ENCODE data around the gene FBLN1. TPM values are rescaled to one million over a fixed set of nuclear protein-coding genes. Genes with fewer than 3 reads are reported as not detected.

FBLN1 gene
- total and polyA plus RNA-seq, 2 of the 8 experiments (the other 6 are each of a cell fraction or from before 2014, with no cell fraction given), result 159 to 168 TPM

DNA sequence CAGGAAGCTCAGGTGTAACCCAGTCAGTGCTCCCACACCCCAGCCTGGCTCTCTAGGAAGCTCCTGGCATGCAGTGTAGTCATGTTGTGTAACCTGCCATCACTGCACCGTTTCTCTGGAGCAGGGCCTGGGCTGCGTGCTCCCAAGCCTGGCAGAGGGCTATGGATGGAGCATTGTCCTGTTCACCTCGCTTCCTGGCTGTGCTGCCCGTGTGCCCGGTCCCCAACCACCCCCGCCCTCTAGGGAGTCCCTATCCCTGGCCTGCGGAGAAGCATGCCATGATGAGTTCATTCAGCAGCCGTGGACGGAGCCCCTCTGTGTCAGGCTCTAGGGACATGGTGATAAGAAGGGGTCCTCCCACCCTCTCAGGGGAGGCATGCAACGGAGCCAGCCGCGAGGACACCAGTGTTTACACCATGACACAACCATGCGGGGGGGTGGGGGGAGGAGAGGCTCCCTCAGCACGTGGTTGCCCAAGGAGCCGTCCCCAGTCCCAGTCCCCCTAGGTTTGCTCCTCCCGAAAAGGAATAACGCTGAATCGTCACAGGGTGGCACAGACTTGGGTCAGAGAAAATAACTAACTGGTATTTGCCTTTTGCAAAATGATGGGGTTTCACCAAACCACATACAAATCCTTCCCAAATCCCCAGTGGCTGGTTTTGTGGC lies 73.1 kb downstream of the FBLN1 start:
- Histone ChIP-seq H3K9me3 (ENCODE audit: insufficient read depth in 2 of 2, low read depth in 1 of 2, low read length in 1 of 2) (peaks cover 0 to 2% of the 10 kb centered on the region in 2 experiments; a peak in 2 of 4 replicates), H2AFZ (ENCODE audit: low read length) (no peak overlapping the region), H4K20me1 (replicated peaks in 1 of 2; ENCODE audit: control insufficient read depth in 1 of 2, insufficient read depth in 2 of 2, low read length in 2 of 2) (peaks cover 0 to 1% of the 10 kb centered on the region in 2 experiments), H3K23ac (ENCODE audit: insufficient read length) (no peak overlapping the region), H4K91ac (replicated peaks; ENCODE audit: insufficient read length, low read length) (no peak overlapping the region), H3K79me1 (ENCODE audit: low read depth, low read length) (no peaks in the 10 kb centered on the region), H4K8ac (ENCODE audit: extremely low read depth, insufficient read depth, low read length) (no peak overlapping the region), H2BK120ac (replicated peaks; ENCODE audit: low read depth, low read length) (no peak overlapping the region), H3K23me2 (ENCODE audit: low read depth, low read length) (no peaks in the 10 kb centered on the region), H4K5ac (ENCODE audit: insufficient read length, low read depth, low read length) (no peak overlapping the region), H3K27me3 (replicated peaks in 1 of 4; ENCODE audit: control insufficient read depth in 3 of 4, extremely low read depth in 1 of 4, insufficient read depth in 3 of 4, low read length in 3 of 4) (no peaks in the 10 kb centered on the region), H3K36me3 (ENCODE audit: control insufficient read depth in 2 of 4, insufficient read depth in 4 of 4, low read length in 3 of 4) (0 out of 8 replicates have a peak, but pooled peaks cover 0 to 3% (median 0%) of the 10 kb centered on the region in 4 experiments), H3K4me3 (ENCODE audit: extremely low read depth in 1 of 4, insufficient read depth in 2 of 4, low read depth in 3 of 4, low read length in 4 of 4) (no peak overlapping the region), H2BK20ac (ENCODE audit: low read length) (no peak overlapping the region), H3K4me1 (replicated peaks in 1 of 4; ENCODE audit: control insufficient read depth in 3 of 4, insufficient read depth in 4 of 4, low read length in 3 of 4) (no peaks in the 10 kb centered on the region), H3K27ac (ENCODE audit: low read depth, low read length) (no peak overlapping the region), H2BK5ac (ENCODE audit: low read depth, low read length) (no peak overlapping the region), H3K4me2 (ENCODE audit: insufficient read depth in 1 of 2, low read depth in 2 of 2, low read length in 2 of 2) (no peak overlapping the region), H2BK15ac (ENCODE audit: low read length) (no peak overlapping the region), H3K79me2 (ENCODE audit: control insufficient read depth in 1 of 2, insufficient read depth in 2 of 2, low read length in 2 of 2) (no peaks in the 10 kb centered on the region), H3K9ac (replicated peaks in 1 of 4; ENCODE audit: extremely low read depth in 1 of 4, low read depth in 3 of 4, low read length in 3 of 4) (no peak overlapping the region), H2BK12ac (ENCODE audit: low read depth, low read length) (no peak overlapping the region), H3K18ac (ENCODE audit: extremely low read depth, low read length) (no peak overlapping the region), H3K56ac (replicated peaks; ENCODE audit: insufficient read length, low read depth, low read length) (no peak overlapping the region), H3K14ac (ENCODE audit: insufficient read length) (no peak overlapping the region), H3K4ac (replicated peaks; ENCODE audit: insufficient read length, low read depth, low read length) (no peak overlapping the region), H2AK5ac (ENCODE audit: low read depth, low read length) (no peak overlapping the region)
- POLR2A ChIA-PET (ENCODE audit: partially characterized antibody), result no interaction called here
- DNase-seq (ENCODE audit: low read depth in 1 of 2, low spot score in 2 of 2) (no peak), FAIRE-seq (no peak)
- WGBS, 2 experiments (ENCODE audit: extremely low coverage in 1 of 2, insufficient coverage in 1 of 2, insufficient read length in 1 of 2, insufficient replicate concordance in 2 of 2, low coverage in 1 of 2, low lambda C conversion rate in 2 of 2, missing lambda C conversion rate in 1 of 2), result 85% methylated on average over 17 of the region's 18 CpGs; no CpG with 5 or more reads in 1 of the 2 experiments
- CTCF ChIA-PET (ENCODE audit: partially characterized antibody), result interaction anchor here (1.0 to 2.8 kb wide), 3 partner anchors 10 to 293 kb away, joined by 3 to 15 read pairs (median 4); no protein-coding TSS in a partner anchor
- TF ChIP-seq SAP30 (IDR thresholded peaks at IDR 0.05; ENCODE audit: insufficient read depth, insufficient replicate concordance, low read length) (no peak), SP2 (IDR thresholded peaks at IDR 0.05; ENCODE audit: low read length) (no peak), POLR2AphosphoS5 (IDR thresholded peaks at IDR 0.05; ENCODE audit: low read depth, low read length) (no peak), NANOG (IDR thresholded peaks at IDR 0.05; ENCODE audit: insufficient read depth, low read depth, low read length, poor library complexity, severe bottlenecking) (no peak), PHF8 (conservative IDR thresholded peaks at IDR 0.05; ENCODE audit: low read depth, low read length) (no peak), TBP (IDR thresholded peaks at IDR 0.05; ENCODE audit: low read depth, low read length) (no peak), TCF12 (IDR thresholded peaks at IDR 0.05; ENCODE audit: low read depth, low read length) (no peak), CEBPB (IDR thresholded peaks at IDR 0.05; ENCODE audit: low read depth, low read length) (no peak), HDAC6 (IDR thresholded peaks at IDR 0.05; ENCODE audit: low read depth, low read length) (no peak)
- TF ChIP-seq, protein P1, sequence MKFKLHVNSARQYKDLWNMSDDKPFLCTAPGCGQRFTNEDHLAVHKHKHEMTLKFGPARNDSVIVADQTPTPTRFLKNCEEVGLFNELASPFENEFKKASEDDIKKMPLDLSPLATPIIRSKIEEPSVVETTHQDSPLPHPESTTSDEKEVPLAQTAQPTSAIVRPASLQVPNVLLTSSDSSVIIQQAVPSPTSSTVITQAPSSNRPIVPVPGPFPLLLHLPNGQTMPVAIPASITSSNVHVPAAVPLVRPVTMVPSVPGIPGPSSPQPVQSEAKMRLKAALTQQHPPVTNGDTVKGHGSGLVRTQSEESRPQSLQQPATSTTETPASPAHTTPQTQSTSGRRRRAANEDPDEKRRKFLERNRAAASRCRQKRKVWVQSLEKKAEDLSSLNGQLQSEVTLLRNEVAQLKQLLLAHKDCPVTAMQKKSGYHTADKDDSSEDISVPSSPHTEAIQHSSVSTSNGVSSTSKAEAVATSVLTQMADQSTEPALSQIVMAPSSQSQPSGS (IDR thresholded peaks at IDR 0.05; ENCODE audit: low read length), result no peak
- TF ChIP-seq, protein P2, sequence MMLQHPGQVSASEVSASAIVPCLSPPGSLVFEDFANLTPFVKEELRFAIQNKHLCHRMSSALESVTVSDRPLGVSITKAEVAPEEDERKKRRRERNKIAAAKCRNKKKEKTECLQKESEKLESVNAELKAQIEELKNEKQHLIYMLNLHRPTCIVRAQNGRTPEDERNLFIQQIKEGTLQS (IDR thresholded peaks at IDR 0.05; ENCODE audit: insufficient read depth, low read depth, low read length), result no peak

Data from H1 (cell line).